HUES6 (cell line): ENCODE measurements around the gene CCDC195.

Experiments
- H3K27ac ChIP-seq: 2 replicates; pipeline ENCODE4 v1.7.0; 2013; ENCODE audit warnings: low read depth, mild to moderate bottlenecking, low read length, inconsistent platforms
- H3K27me3 ChIP-seq: 2 replicates; pipeline ENCODE4 v1.6.1; 2013; ENCODE audit warnings: low read length; ENCODE audit not compliant: control insufficient read depth, insufficient read depth
- H3K36me3 ChIP-seq: 2 replicates; pipeline ENCODE4 v1.6.1; 2013; ENCODE audit warnings: low read length; ENCODE audit not compliant: control insufficient read depth, insufficient read depth
- H3K4me1 ChIP-seq: 2 replicates; pipeline ENCODE4 v1.6.1; 2013; ENCODE audit warnings: low read length; ENCODE audit not compliant: control insufficient read depth, insufficient read depth
- H3K4me3 ChIP-seq: 2 replicates; pipeline ENCODE4 v1.5.1; 2013; ENCODE audit warnings: low read depth, low read length
- H3K9ac ChIP-seq: one replicate; pipeline ENCODE4 v1.6.1; 2013; ENCODE audit warnings: mild to moderate bottlenecking, low read length
- H3K9me3 ChIP-seq: 2 replicates; pipeline ENCODE4 v1.6.1; 2013; ENCODE audit warnings: low read depth, low read length; ENCODE audit not compliant: control insufficient read depth, insufficient read depth

Gene CCDC195, protein sequence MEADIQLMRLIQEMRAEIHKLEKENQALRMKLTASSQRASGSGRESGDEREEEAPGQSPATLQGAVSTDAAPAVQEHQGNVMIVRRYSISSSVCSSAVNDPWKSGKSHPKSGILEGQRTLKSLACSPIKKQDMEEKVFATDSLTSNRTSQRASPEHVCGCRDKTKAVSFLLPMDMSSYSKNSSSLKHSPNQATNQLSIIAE

DNA sequence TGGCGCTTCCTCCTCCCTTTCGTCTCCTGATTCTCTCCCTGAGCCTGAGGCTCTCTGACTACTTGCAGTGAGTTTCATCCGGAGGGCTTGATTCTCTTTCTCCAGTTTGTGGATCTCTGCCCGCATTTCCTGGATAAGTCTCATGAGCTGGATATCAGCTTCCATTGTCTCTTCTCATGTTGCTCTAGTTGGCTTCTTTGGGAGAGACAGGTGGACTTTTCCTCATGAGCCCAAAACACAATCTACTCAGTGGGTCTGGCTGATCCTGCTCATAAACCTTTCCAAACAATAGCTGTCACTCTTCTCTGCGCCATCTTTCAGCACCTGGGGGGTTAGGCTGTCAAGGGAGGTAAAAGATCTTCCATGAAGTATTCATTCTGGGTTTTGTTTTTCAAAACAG is at the start of gene CCDC195:
CCDC195 (minus strand) TSS at position 165 of the 400 bp plus-strand sequence; CDS start at position 165, 0 bp downstream.
- Histone ChIP-seq H3K9me3 (0 out of 2 replicates have a peak, but pooled peaks cover 7% of the 10 kb centered on the region), H3K4me3 (no peak within 1 kb of the TSS), H3K36me3 (no peaks in the 10 kb centered on the region), H3K4me1 (no peaks in the 10 kb centered on the region), H3K9ac (no peak within 1 kb of the TSS), H3K27ac (no peak within 1 kb of the TSS), H3K27me3 (no peaks in the 10 kb centered on the region)

DNA sequence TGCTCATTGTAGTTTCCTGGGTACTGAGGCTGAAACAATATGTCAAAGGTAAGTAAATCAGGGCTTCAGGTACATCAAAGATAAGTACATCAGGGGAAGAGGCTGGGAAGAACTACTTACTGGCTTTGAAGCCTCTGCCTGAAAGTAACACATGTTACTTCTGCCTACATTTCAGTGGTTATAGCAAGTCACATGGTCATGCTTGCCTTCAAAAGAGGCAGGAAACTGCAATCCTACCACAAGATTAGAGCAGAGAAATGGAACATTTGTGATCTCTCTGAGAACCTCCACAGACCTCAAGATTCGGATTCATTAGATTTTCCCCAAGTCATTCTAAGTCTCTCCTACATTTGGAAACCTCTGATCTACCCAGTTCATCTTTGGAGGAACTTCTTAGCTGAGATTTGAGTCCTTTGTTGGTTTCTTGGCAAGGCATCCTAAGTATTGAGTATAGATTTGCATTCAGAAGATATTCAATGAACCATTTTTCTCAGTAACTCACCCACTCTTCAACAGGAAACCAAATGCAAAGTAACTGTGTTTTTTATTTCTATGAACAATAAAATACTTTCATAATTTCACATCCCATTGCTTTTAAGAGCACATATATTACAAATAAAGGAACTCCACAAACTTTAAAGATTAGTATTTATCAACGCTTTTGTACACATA is 48.5 kb upstream of the CCDC195 start:
- H3K9me3 ChIP-seq = peaks cover 16% of the 10 kb centered on the region
- no peak overlapping the region for H3K4me3 ChIP-seq
- H3K9ac ChIP-seq = no peak overlapping the region
- H3K36me3 ChIP-seq = no peaks in the 10 kb centered on the region
- no peak overlapping the region for H3K27ac ChIP-seq
- H3K27me3 ChIP-seq = no peaks in the 10 kb centered on the region
- no peaks in the 10 kb centered on the region for H3K4me1 ChIP-seq

DNA sequence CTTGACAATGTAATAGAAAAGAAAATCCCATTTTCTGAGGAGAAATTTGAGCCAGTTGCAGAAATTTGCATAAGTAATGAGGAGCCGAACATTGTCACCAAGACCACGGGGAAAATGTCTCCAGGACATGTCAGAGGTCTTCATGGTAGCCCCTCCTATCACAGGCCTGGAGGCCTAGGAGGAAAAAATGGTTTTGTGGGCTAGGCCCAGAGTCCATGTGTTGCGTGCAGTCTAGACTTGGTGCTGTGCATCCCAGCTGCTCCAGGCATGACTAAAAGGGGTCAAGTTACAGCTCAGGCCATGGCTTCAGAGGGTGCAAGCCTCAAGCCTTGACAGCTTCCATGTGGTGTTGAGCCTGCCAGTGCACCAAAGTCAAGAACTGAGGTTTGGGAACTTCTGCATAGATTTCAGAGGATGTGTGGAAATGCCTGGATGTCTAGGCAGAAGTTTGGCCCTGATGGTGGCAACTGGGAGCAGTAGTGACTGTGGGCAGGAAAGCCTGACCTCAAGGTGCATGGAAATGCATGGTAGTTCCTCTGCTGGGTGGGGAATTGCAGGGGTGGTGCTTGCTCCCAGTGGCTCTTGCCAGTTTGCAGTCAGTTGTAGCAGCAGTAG is 41.9 kb upstream of the CCDC195 start:
- Histone ChIP-seq H3K36me3 (no peaks in the 10 kb centered on the region), H3K9me3 (peaks cover 50% of the 10 kb centered on the region)

DNA sequence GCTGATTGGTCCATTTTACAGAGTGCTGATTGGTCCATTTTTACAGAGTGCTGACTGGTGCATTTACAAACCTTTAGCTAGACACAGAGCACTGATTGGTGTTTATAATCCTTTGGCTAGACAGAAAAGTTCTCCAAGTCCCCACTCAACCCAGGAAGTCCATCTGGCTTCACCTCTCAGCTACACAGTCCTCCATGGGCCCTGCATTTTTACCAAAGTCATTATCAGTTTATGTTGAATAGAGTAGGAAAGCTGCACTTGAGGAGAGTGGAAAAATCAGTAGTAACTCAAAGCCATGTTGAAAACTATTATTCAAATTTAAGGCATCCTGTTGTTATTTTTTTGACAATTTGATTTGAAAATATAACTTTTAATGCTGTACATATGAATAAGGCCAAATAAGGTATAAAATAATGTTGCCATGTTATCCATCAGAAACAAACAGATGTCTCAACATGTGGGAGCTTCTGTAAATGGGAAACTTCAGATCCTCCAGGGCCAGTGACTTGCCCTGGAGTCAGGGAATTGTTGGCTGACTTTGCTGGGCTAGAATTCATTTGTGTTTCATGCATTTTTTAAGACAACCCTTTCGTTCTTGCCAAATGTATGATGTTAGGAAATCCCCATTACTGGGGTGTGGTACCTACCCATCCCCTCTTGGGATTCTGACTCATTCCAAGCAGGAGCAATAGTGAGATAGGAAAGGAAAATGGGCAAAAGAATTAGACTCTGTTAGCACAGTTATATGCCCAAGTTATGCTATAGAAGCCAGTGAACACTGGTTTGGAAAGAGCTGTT is 37.8 kb upstream of the CCDC195 start:
- H3K27ac ChIP-seq = no peak overlapping the region
- no peak overlapping the region for H3K9ac ChIP-seq
- H3K27me3 ChIP-seq = no peaks in the 10 kb centered on the region
- no peaks in the 10 kb centered on the region for H3K4me1 ChIP-seq
- no peaks in the 10 kb centered on the region for H3K36me3 ChIP-seq
- peaks cover 31% of the 10 kb centered on the region for H3K9me3 ChIP-seq
- H3K4me3 ChIP-seq = no peak overlapping the region

More for the DNA sequence above, 41.9 kb upstream of the CCDC195 start:
- Histone ChIP-seq H3K27me3 (no peaks in the 10 kb centered on the region), H3K4me1 (no peaks in the 10 kb centered on the region), H3K9ac (no peak overlapping the region), H3K27ac (no peak overlapping the region), H3K4me3 (no peak overlapping the region)

DNA sequence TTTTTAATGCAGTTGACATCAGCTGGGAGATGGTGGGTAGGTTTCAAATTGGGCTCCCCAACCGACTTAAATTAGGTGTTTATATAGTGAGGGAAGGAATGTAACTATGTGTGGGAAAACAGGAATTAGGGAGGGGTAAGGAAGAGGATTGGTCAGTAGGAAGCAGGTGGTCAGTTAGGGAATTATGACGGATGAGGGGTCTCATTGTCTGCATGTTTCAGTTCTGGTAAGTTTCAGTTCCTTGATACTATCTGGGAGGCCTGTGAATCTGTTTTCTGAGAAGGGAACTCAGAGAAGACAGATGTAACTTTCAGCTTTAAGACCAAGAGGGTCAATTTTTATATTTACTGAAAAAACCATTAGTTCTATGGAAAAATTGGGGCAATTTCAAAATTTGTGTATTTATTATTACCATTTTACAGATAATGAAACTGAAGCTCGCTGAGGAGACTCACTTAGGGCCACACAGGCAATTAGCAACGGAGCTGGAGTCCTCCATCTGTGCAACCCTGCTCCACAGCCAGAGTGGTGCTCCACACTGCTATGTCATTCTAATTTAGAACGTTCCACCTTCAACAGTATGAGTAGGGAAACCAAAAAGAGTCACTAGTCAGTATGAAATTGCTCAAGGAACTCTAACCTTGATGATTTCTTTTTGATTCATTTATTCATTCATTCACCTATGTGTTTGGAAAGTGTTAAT is 36.0 kb upstream of the CCDC195 start:
- H3K36me3 ChIP-seq = no peaks in the 10 kb centered on the region
- H3K27ac ChIP-seq = no peak overlapping the region
- peaks cover 13% of the 10 kb centered on the region; the same call in 1 of the 2 replicates for H3K9me3 ChIP-seq
- no peaks in the 10 kb centered on the region for H3K4me1 ChIP-seq
- no peak overlapping the region for H3K9ac ChIP-seq
- H3K27me3 ChIP-seq = no peaks in the 10 kb centered on the region
- no peak overlapping the region for H3K4me3 ChIP-seq

DNA sequence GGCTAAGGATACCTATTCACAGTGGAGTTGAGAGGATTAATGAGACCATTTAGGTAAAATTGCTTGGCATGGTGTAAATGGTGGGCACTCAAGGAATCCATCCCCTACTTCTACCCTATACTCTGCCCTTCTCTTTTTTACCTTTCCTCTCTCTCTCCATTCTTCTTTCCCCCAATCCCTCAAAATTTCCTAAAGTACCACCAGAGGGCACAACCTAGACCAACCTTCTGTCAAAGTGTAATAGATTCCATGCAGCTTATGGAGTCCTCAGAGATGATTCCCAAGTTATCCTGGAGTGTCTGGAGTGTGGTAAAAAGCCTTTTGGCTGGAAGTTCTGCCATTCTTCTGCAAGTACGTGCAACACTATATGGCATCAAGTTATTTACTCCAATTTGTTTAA is 33.0 kb upstream of the CCDC195 start:
- H3K27me3 ChIP-seq = no peaks in the 10 kb centered on the region
- H3K9me3 ChIP-seq = peaks cover 1% of the 10 kb centered on the region; the same call in 1 of the 2 replicates
- no peak overlapping the region for H3K4me3 ChIP-seq
- H3K27ac ChIP-seq = no peak overlapping the region
- H3K4me1 ChIP-seq = no peaks in the 10 kb centered on the region
- H3K9ac ChIP-seq = no peak overlapping the region
- H3K36me3 ChIP-seq = no peaks in the 10 kb centered on the region

DNA sequence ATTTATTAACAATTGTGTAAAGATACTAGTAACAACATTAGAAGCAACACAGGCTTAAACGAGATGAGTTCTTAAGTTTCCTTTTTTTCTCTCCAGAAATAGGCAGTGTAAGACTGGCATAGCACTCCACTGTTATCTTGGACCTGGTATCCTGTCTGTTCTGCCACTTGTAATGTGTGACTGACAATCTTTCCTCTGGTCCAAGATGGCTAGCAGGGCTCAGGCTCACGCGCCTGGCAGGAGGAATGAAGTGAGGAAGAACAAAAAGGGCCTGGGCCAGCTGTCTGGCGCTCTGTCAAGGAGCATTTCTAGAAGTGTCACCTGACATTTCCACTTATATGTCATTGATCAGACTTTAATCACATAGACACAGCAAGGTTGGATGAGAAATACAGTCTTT is 31.6 kb upstream of the CCDC195 start:
- H3K27ac ChIP-seq = no peak overlapping the region
- no peak overlapping the region for H3K4me3 ChIP-seq
- no peaks in the 10 kb centered on the region for H3K9me3 ChIP-seq
- H3K36me3 ChIP-seq = no peaks in the 10 kb centered on the region
- H3K27me3 ChIP-seq = no peaks in the 10 kb centered on the region
- H3K4me1 ChIP-seq = no peaks in the 10 kb centered on the region
- no peak overlapping the region for H3K9ac ChIP-seq

DNA sequence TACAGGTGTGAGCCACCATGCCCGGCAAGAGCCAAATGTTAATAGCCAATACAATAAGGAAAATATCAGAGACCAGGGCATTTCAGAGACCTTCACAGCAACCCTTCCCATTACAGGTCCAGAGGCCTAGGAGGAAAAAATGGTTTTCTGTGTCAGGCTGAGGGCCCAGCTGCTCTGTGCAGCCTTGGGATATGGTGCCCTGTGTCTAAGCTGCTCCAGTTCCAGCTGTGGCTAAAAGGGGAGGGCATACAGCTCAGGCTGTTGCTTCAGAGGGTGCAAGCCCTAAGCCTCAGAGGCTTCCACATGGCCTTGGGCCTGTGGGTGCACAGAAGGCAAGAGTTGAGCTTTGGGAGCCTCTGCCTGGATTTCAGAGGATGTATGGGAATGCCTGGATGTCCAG is 20.1 kb upstream of the CCDC195 start:
- no peaks in the 10 kb centered on the region for H3K4me1 ChIP-seq
- H3K27ac ChIP-seq = no peak overlapping the region
- H3K9me3 ChIP-seq = peaks cover 44% of the 10 kb centered on the region
- no peak overlapping the region for H3K4me3 ChIP-seq
- no peaks in the 10 kb centered on the region for H3K36me3 ChIP-seq
- H3K9ac ChIP-seq = no peak overlapping the region
- no peaks in the 10 kb centered on the region for H3K27me3 ChIP-seq

DNA sequence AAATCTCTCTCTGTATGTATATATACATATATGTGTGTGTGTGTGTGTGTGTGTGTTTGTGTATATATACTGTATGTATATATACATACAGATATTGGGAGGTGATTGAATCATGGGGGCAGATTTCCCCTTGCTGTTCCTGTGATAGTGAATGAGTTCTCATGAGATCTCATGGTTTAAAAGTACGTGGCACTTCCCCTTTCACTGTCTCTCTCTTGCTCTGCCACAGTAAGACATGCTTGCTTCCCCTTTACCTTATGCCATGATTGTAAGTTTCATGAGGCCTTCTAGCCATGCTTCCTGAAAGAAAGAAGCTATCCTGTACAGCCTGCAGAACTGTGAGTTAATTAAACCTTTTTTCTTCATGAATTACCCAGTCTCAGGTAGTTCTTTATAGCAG is 18.8 kb upstream of the CCDC195 start:
- Histone ChIP-seq H3K9me3 (peaks cover 43% of the 10 kb centered on the region), H3K9ac (no peak overlapping the region), H3K4me1 (no peaks in the 10 kb centered on the region), H3K27me3 (no peaks in the 10 kb centered on the region), H3K36me3 (no peaks in the 10 kb centered on the region), H3K27ac (no peak overlapping the region), H3K4me3 (no peak overlapping the region)

DNA sequence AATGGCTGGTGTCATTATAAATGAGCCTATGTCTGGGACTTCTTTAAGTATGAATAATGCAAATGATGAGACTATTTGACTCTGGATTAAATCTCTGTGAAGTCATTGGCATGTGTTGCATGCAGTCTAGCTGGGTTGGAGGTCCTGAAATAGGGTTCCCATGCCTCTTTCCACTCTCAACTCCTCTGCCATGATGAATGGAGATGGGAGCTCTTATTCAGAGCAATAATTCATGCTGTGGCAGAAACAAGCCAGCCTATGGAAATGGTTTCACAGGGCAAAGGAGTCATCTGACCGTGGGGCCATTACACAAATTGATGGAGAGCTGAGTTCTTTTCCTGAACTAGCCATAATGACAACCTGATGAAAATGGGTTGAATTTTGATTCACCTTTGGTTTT is 15.5 kb upstream of the CCDC195 start:
- Histone ChIP-seq H3K36me3 (no peaks in the 10 kb centered on the region), H3K4me3 (no peak overlapping the region), H3K4me1 (no peaks in the 10 kb centered on the region), H3K27me3 (no peaks in the 10 kb centered on the region), H3K9ac (no peak overlapping the region), H3K27ac (no peak overlapping the region), H3K9me3 (peaks cover 22% of the 10 kb centered on the region)
